BJ (cell line): ENCODE measurements around the gene RPS6KA2. TPM values are rescaled to one million over a fixed set of nuclear protein-coding genes. Genes with fewer than 3 reads are reported as not detected.
"Not testable (repeated sequence)": the region's sequence is repeated elsewhere in the genome, so short reads cannot be mapped to it uniquely, and the experiment has no call there.

Experiments
- CTCF ChIA-PET: fragments of 350-600 bp; formaldehyde crosslinking; extraction: SDS; loops from one replicate; lab custom pipeline; 2021; ENCODE audit warnings: antibody characterized with exemption, inconsistent platforms; lab: Yijun Ruan, JAX
- POLR2A ChIA-PET: fragments of 300-600 bp; sonication (Branson Sonifier 250); formaldehyde crosslinking; extraction: SDS; loops from one replicate; lab custom pipeline; 2021; ENCODE audit warnings: antibody characterized with exemption; lab: Charles Lee
- DNase-seq: peaks from one replicate; pipeline ENCODE4 v3.0.0-alpha.2; 2011; ENCODE audit warnings: low read depth
- H3K27me3 ChIP-seq: 2 replicates; pipeline ENCODE4 v1.6.0; 2011; ENCODE audit warnings: low read length; ENCODE audit not compliant: control insufficient read depth, insufficient read depth
- H3K36me3 ChIP-seq: 2 replicates; pipeline ENCODE4 v1.5.1; 2011; ENCODE audit warnings: low read length; ENCODE audit not compliant: control insufficient read depth, insufficient read depth
- H3K4me3 ChIP-seq: 2 replicates; pipeline ENCODE4 v1.5.1; 2011; ENCODE audit warnings: low read depth, mild to moderate bottlenecking, control low read depth, low read length
- polyA plus RNA-seq: library from polyadenylated mRNA; depleted of rRNA; stranded (reverse); fragments of >200 nt; gene quantifications from 2 replicates; pipeline ENCODE4 v1.2.3, GENCODE V29; 2011
- TF ChIP-seq, protein P1 (sequence below): IDR thresholded peaks from 2 replicates; pipeline ENCODE4 v1.5.1; 2011; ENCODE audit warnings: low read depth, mild to moderate bottlenecking, control low read depth, inconsistent platforms, low read length, moderate library complexity; ENCODE audit not compliant: insufficient read depth

Gene RPS6KA2
- polyA plus RNA-seq, 1 experiment, result 80.8 TPM

DNA sequence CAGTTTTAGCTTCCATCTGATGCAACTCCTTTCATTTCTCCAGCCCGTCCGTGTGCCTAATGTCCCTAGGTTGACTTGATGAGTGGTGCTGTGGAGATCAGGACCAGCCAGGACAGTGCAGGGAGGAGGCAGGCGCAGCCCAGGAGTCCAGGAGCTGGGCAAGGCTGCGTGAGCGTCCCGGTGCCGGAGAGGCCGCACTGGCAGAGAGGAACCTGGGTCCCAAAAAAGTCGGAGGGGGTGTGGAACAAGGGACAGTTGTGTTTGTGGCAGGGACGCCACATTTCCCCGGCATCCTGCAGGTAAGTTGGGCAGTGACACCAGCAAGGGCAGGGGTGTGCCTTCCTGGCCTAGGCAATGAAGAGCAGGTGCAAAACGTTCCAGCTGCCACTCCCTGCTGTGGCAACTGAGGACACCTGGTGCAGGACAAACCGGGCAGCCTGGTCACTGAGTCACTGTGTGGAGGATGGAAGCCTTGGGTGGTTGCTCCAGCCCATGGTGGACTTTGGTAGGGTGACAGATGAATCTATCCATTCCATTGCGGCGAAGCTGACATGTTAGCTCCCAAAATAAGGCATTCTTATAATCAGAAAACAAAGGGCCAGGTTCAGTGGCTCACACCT, 93.7 kb downstream of the RPS6KA2 start:
- Histone ChIP-seq H3K36me3 (peaks cover 11% of the 10 kb centered on the region), H3K27me3 (no peaks in the 10 kb centered on the region), H3K4me3 (no peak overlapping the region)
- POLR2A ChIA-PET, result no interaction called here
- CTCF ChIA-PET, result interaction anchor here (1.0 kb wide), 1 partner anchor 18 kb away, joined by 3 read pairs; no protein-coding TSS in a partner anchor
- no peak for DNase-seq
- TF ChIP-seq, protein P1, sequence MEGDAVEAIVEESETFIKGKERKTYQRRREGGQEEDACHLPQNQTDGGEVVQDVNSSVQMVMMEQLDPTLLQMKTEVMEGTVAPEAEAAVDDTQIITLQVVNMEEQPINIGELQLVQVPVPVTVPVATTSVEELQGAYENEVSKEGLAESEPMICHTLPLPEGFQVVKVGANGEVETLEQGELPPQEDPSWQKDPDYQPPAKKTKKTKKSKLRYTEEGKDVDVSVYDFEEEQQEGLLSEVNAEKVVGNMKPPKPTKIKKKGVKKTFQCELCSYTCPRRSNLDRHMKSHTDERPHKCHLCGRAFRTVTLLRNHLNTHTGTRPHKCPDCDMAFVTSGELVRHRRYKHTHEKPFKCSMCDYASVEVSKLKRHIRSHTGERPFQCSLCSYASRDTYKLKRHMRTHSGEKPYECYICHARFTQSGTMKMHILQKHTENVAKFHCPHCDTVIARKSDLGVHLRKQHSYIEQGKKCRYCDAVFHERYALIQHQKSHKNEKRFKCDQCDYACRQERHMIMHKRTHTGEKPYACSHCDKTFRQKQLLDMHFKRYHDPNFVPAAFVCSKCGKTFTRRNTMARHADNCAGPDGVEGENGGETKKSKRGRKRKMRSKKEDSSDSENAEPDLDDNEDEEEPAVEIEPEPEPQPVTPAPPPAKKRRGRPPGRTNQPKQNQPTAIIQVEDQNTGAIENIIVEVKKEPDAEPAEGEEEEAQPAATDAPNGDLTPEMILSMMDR, result no peak

DNA sequence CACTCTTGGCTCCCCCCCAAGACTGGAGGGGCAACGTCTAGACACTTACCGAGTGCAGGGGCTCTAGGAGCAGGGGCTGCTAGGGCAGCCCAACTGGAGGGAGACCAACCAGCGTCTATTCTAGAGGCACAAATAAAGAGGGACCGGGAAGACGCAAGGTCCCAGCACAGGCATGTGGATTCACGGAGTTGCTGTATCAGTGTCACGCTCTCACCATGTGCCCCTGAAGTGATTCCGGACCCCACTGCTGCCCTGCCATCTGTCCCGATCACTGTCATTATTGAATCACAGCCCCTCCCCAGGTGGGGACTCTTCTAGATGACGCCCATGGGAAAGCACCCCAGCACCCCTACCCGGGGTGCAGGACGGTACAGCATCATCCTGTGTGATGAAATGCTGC, 94.7 kb downstream of the RPS6KA2 start:
- H3K36me3 ChIP-seq, result peaks cover 11% of the 10 kb centered on the region
- H3K27me3 ChIP-seq, result no peaks in the 10 kb centered on the region
- ChIA-PET POLR2A (no interaction called here), CTCF (no interaction called here)
- TF ChIP-seq, protein P1, result no peak
- DNase-seq, result no peak
- no peak overlapping the region for H3K4me3 ChIP-seq

DNA sequence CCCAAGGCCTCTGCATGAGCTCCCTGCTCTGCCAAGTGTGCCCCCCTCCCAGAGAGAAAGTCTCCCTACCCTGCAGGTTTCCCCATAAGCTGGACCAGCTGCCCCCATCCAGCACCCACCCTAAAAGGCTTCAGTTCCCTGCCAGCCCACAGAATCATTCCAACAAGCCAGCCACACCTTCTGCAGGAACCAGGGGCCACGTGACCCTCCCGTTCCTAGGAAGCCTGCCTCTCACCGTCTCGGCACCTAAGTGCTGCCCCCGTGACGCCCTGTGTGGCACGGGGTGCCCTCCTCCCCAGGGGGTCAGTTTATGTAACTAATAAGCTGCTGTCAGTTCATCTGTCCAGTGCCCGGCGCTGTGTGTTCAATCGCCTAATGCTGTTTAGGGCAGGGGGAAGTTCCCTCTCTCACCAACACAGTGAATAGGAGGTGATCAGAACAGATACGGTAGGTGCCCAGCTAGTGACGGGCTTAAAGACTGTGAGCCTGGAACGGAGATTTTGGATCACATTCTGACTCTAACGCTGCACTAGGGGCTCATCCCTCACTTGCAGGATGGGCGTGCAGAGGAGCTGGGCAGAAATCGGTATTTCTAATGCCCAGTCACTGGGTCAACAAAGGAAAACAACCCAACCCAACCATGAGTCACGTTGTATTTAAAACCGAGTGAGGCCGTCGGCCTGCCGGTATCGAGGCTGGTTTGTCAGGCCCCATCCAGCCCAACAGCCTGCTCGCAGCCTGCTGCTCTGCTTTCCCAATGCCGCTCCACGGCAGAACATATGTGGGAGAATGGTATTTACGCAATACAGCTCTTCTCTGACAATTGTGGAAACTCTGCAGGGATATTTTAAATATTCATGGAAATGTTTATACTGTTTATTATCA, 96.6 kb downstream of the RPS6KA2 start:
- CTCF ChIA-PET, result no interaction called here
- TF ChIP-seq, protein P1, result no peak
- Histone ChIP-seq H3K4me3 (no peak overlapping the region), H3K36me3 (peaks cover 12% of the 10 kb centered on the region), H3K27me3 (no peaks in the 10 kb centered on the region)
- POLR2A ChIA-PET, result no interaction called here
- DNase-seq, result no peak

DNA sequence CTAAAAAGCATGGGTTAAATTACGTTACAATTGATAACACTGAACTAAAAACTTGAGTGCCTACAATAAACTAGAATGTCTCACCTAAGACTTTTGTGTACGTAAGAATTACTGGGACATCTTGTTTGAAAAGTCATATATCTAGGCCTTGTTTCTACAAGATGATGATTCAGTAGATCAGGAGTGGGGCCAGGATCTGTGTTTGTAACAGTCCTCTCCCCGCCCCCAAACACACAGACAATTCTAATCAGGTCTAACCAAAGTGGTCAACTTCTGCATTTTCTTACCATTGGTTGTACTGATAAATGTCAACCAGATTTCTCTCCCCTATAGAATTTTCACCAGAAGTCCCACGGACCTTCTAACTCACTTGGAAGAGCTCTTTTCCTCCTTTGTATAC, 97.5 kb downstream of the RPS6KA2 start:
- TF ChIP-seq, protein P1, result no peak
- no peak overlapping the region for H3K4me3 ChIP-seq
- H3K27me3 ChIP-seq, result no peaks in the 10 kb centered on the region
- DNase-seq, result no peak
- ChIA-PET POLR2A (no interaction called here), CTCF (no interaction called here)
- peaks cover 13% of the 10 kb centered on the region for H3K36me3 ChIP-seq

DNA sequence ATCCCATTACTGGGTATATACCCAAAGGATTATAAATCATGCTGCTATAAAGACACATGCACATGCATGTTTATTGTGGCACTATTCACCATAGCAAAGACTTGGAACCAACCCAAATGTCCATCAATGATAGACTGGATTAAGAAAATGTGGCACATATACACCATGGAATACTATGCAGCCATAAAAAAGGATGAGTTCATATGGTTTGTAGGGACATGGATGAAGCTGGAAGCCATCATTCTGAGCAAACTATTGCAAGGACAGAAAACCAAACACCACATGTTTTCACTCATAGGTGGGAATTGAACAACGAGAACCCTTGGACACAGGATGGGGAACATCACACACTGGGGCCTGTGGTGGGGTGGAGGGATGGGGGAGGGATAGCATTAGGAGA, 98.0 kb downstream of the RPS6KA2 start:
- H3K4me3 ChIP-seq, DNase-seq, CTCF ChIA-PET, POLR2A ChIA-PET, H3K27me3 ChIP-seq: not testable (repeated sequence)
- H3K36me3 ChIP-seq, result peaks cover 12% of the 10 kb centered on the region
